Astrocyte of the cerebellum (primary cell): ENCODE measurements around the gene KCNMA1.

Source experiments
- DNase-seq: peaks from one replicate; pipeline ENCODE4 v3.0.0-alpha.2; 2011; ENCODE audit warnings: low read depth
- H3K4me3 ChIP-seq: 2 replicates; pipeline ENCODE4 v1.5.1; 2011; ENCODE audit warnings: mild to moderate bottlenecking, low read depth, low read length, moderate library complexity
- in situ Hi-C: cut with HindIII; loops from 2 replicates; pipeline ENCODE4 v1.10.0; 2017; ENCODE audit warnings: low sequenced_read_pairs
- TF ChIP-seq, protein P1 (sequence below): IDR thresholded peaks from 2 replicates; pipeline ENCODE4 v1.5.1; 2012; ENCODE audit warnings: low read length, low read depth, moderate library complexity, mild to moderate bottlenecking; ENCODE audit errors: missing control alignments

KCNMA1 gene

DNA sequence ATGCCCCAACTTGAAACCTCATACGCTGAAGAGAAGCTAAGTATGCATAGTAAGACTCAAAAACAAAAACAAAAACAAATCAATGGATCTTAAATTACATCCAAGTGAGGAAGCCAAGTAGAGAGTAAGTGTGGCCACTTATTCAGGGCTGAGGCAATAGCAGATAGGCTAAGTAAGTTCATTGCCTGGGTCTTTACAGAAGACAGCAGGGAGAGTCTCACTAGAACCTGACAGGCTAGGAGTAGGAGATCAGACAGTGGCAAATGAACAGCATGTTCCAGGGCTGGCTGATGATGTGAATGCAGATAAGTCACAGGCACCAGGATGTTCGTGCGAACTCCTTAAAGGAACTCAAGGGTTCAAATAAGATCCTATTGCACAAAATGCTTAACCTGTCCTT lies 568.6 kb downstream of the KCNMA1 start:
- TF ChIP-seq, protein P1, sequence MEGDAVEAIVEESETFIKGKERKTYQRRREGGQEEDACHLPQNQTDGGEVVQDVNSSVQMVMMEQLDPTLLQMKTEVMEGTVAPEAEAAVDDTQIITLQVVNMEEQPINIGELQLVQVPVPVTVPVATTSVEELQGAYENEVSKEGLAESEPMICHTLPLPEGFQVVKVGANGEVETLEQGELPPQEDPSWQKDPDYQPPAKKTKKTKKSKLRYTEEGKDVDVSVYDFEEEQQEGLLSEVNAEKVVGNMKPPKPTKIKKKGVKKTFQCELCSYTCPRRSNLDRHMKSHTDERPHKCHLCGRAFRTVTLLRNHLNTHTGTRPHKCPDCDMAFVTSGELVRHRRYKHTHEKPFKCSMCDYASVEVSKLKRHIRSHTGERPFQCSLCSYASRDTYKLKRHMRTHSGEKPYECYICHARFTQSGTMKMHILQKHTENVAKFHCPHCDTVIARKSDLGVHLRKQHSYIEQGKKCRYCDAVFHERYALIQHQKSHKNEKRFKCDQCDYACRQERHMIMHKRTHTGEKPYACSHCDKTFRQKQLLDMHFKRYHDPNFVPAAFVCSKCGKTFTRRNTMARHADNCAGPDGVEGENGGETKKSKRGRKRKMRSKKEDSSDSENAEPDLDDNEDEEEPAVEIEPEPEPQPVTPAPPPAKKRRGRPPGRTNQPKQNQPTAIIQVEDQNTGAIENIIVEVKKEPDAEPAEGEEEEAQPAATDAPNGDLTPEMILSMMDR: no peak
- DNase-seq: no peak
- in situ Hi-C loops: no loop called here
- no peak overlapping the region for H3K4me3 ChIP-seq

DNA sequence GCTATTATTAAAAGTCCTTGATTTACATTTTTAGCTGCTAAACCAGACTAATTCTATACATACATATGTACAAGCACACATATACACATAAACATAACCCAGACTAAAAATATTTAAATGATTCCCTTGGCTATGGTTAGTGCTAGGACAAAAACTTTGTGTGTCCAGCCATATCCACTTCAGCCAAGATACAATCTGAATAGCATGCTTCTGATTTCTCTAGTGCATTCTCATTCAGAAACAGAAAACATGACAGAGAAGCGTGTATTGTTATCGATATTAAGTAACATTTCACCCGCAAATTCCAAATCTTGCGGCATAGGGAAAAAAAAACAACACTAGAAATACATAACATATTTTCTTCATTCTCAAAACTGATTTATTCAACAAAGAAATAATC lies 569.3 kb downstream of the KCNMA1 start:
- TF ChIP-seq, protein P1: no peak
- no peak overlapping the region for H3K4me3 ChIP-seq
- in situ Hi-C loops: no loop called here
- DNase-seq: no peak

DNA sequence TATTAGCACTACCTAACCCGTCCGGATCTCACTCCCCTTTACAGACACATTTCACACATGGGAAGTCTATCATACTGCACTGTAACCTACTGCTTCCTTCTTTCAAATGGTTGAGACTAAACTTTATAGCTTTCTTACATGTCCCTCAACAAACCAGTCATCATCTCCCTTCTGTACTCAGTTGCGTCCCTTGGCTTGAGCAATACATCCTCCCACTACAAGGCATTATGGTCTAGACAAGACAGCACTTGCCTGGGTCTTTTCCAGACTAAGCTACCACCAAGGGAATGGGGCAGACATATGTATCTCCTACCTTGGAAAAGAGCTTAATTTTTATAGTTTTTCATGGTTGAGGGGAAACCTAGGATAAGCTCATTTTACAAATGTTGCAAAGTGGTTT lies 575.2 kb downstream of the KCNMA1 start:
- H3K4me3 ChIP-seq: no peak overlapping the region
- DNase-seq: no peak
- TF ChIP-seq, protein P1: no peak
- in situ Hi-C loops: no loop called here

DNA sequence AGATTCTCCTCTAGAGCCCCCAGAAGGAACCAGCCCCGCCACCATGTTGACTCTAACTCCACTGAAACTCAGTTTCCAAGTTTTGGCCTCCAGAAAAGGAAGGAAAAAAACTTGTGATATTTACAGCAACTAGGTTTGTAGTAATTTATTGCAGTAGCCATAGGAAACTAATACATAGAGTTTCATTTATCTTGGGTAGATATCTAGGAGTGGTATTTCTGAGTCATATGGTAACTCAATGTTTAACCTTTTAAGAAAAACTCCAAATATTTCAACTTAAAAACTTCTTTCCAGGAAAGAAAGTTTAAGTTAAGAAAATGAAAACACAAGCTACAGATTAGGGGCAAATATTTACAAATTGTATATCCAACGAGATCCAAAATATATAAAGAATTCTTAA lies 576.7 kb downstream of the KCNMA1 start:
- DNase-seq: no peak
- in situ Hi-C loops: no loop called here
- TF ChIP-seq, protein P1: no peak

DNA sequence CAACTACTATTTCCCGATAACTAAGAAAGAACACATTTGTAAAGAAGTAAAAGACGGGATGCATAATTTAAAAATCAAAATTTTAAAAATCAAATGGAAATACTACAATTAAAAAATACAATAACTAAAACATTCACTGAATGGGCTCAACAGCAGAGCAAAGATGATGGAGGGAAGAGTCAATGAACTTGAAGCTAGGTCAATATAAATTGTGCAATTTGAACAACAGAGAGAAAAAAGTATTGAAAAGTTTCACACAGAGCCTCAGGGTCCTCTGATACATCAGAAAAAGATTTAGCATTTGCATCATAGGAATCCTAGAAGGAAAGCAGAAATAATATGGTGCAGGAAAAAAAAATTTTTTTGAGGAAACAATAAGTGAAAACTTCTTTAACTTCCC lies 581.0 kb downstream of the KCNMA1 start:
- in situ Hi-C loops: no loop called here
- H3K4me3 ChIP-seq: no peak overlapping the region
- no peak for DNase-seq
- TF ChIP-seq, protein P1: no peak

More for the DNA sequence above, 576.7 kb downstream of the KCNMA1 start:
- H3K4me3 ChIP-seq: no peak overlapping the region

DNA sequence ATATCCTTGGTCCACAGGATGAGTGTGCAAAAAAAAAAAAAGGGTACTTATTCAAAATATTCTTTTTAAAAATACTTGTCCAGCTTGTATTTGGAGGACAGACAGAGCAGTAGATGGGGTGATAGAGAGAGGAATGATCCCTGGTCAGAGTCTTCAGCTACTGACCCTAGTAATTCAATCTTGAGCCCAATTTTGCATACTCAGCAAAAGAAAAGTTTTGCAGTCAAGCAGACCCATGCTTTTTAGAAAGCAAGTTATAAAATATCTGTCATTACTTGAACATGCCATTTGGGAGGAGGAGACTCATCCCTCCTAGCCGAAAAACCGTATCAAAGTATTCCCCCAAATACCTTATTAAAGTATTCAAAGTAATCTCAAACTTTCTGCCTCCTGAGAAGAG lies 585.0 kb downstream of the KCNMA1 start:
- in situ Hi-C loops: no loop called here
- no peak for DNase-seq
- H3K4me3 ChIP-seq: no peak overlapping the region
- TF ChIP-seq, protein P1: no peak

DNA sequence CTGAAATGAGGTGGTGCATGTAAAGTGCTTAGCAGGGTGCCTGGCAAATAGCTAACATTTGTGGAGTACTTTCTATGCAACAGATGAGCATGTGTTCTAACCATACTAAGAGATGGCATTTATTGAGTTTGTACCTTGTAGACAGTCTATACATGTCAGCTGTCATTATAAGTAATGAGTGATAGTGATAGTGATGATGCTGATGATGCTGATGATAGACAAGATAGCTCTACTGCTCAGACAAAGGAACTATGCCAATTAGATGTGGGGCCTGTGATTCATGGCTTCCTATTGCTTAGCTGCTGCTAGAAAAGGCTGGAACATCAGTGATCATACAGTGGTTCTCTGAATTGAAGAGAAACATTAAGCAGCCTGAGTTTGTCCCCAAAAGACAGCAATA lies 585.8 kb downstream of the KCNMA1 start:
- H3K4me3 ChIP-seq: no peak overlapping the region
- TF ChIP-seq, protein P1: no peak
- DNase-seq: no peak
- in situ Hi-C loops: no loop called here
